ENCODE measurements around the gene PTGFRN.
A peak's percentile ranks its signal among the peaks of the same experiment; 100 is the strongest.

The PTGFRN gene

DNA sequence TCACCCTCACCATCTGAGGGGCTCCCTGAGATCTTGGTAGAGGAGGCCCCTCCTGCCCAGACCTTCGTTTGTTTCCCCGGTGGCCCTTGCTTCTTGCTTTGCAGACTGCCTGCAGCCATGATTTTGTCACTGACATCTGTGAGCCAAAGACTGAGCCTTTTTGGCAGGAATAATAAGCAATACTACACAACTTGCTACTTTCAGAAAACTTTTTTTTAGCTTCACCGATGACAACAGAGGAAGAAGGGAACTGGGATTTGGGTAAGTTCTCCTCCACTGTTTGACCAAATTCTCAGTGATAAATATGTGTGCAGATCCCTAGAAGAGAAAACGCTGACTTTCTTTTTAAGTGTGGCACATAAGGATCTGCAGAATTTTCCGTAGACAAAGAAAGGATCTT is 80.1 kb downstream of the PTGFRN start:
- Mint-ChIP-seq H3K4me3 (no peak overlapping the region), H3K4me1 (no peaks in the 10 kb centered on the region), H3K27ac (no peak overlapping the region), H3K27me3 (peaks cover 4% of the 10 kb centered on the region), H3K36me3 (no peaks in the 10 kb centered on the region), H3K9me3 (peaks cover 3% of the 10 kb centered on the region)
- DNase-seq (ENCODE audit: low spot score in 2 of 2) (no peak), ATAC-seq (ENCODE audit: low read depth) (no peak)

DNA sequence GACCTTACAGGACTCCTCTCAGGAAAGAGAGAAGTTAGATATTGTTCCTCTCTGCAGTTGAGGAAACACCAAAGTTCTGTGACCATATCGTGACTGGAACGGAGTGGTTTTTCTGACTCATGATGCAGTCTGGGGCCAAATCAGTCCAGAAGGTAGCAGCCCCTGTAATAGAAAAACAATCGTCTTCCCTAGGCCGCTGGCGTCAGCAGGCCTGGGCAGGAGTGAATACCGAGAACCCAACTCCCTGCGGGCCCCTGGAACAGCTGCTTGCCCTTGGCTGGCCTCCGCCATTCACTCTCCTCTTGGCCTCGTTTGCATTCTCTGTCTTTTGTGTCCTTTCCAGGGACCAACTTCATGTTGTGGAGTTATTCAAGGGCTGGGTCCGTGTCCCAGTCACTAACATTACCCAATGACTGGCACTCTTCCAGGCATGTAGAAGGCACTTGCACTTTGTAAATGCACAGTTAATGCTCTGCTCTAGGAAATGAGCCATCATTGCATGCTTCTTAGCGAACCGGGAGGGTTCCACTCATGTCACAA is 81.0 kb downstream of the PTGFRN start:
- Mint-ChIP-seq H3K4me3 (no peak overlapping the region), H3K36me3 (no peaks in the 10 kb centered on the region), H3K9me3 (peaks cover 3% of the 10 kb centered on the region), H3K27ac (no peak overlapping the region), H3K27me3 (peaks cover 4% of the 10 kb centered on the region), H3K4me1 (no peaks in the 10 kb centered on the region)
- DNase-seq (ENCODE audit: low spot score in 2 of 2) (no peak), ATAC-seq (ENCODE audit: low read depth) (no peak)

DNA sequence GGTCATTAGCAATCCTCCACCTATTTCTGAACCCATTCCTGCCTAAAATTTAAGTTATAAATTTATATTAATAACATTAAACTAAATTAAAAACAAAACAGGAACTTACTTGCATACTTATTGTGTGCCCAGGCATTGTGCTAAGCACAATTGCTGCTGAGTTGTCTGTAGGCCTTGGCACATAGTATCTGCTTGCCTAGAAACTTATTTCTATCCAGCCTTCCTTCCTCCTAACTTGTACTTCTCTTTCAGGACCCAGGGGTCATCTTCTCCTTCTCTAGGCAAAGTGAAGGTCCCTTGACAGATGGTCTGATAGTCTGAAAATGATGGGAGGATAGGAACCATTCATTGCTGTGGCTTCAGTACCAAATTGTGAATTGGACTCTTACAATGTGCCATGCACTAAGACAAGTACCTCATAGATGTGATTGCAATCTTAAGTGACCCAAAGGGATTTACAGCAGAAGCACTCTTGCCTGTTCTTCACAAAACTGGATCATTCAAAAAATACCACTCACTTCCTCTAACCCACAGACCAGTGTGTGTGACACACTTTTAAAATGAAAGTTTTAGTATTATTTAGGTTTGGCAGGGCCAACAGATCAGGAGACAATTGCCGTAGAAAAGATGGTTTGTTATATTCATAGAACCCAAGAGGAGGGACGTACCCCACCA is 81.6 kb downstream of the PTGFRN start:
- Mint-ChIP-seq H3K4me1 (no peaks in the 10 kb centered on the region), H3K27me3 (peaks cover 4% of the 10 kb centered on the region), H3K36me3 (no peaks in the 10 kb centered on the region), H3K27ac (no peak overlapping the region), H3K9me3 (peaks cover 3% of the 10 kb centered on the region), H3K4me3 (no peak overlapping the region)
- DNase-seq (ENCODE audit: low spot score in 2 of 2) = no peak
- ATAC-seq (ENCODE audit: low read depth) = no peak

DNA sequence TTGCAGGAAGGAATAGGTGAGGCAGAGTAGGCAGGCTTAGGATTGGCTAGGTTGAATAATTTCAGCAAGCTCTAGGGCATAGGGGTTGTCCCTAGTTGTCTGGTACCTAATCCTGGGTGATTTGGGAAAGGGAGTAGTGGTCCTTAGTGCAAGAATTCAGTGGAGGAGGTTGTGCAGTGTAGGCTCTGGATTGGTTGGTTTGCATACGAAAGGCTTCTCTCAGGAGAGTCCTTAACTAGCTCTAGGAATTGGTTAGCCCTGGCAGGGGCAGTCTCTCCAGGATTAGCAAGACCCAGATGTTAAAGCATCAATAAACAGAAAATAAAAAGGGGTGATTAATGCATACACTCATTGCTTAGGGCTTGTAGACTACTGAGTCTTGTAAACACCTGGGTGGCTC is 82.2 kb downstream of the PTGFRN start:
- H3K36me3 Mint-ChIP-seq = no peaks in the 10 kb centered on the region
- H3K9me3 Mint-ChIP-seq = peaks cover 3% of the 10 kb centered on the region
- no peak overlapping the region for H3K4me3 Mint-ChIP-seq
- peaks cover 4% of the 10 kb centered on the region for H3K27me3 Mint-ChIP-seq
- no peak overlapping the region for H3K27ac Mint-ChIP-seq
- DNase-seq (ENCODE audit: low spot score in 2 of 2) (no peak), ATAC-seq (ENCODE audit: low read depth) (no peak)
- no peaks in the 10 kb centered on the region for H3K4me1 Mint-ChIP-seq

DNA sequence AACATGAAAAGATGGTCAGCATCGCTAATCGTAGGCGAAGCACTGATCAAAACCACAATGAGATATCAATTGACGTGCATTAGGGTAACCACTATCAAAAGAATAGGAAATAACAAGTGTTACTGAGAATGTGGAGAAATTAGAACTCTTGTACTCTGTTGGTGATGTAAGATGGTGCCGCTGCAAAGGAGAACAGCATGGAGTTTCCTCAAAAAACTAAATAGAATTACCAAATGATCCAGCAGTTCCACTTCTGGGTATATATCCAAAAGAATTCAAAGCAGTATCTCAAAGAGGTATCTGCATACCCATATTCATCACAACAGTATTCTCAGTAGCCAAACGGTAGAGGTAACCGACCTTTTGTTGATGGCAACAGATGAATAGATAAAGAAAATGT is 83.6 kb downstream of the PTGFRN start:
- Mint-ChIP-seq H3K27me3 (peaks cover 2% of the 10 kb centered on the region), H3K4me1 (no peaks in the 10 kb centered on the region), H3K36me3 (peaks cover 2% of the 10 kb centered on the region), H3K27ac (no peak overlapping the region), H3K4me3 (no peak overlapping the region), H3K9me3 (peaks cover 3% of the 10 kb centered on the region)
- DNase-seq (ENCODE audit: low spot score in 2 of 2) (no peak), ATAC-seq (ENCODE audit: low read depth) (no peak)

DNA sequence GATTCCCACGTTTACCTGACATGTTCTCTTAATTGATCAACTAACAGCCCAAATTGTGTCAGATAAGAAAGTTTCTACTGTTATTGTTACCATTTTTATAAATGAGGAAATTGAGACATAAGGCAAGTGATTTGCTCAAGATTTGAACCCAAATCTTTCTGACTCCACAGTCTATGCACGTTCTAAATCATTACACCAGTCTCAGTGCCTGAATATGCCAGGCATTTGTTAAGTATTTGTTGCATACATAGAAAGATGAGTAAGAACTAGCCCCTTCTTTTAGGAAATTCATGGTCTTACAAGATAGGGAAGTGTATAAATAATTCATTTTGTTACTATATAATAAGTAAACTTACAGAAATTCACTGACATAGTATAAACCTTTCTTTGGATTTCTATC is 84.7 kb downstream of the PTGFRN start:
- Mint-ChIP-seq H3K4me1 (no peaks in the 10 kb centered on the region), H3K36me3 (peaks cover 2% of the 10 kb centered on the region), H3K9me3 (peaks cover 3% of the 10 kb centered on the region), H3K27ac (no peak overlapping the region), H3K27me3 (peaks cover 2% of the 10 kb centered on the region), H3K4me3 (no peak overlapping the region)
- ATAC-seq (ENCODE audit: low read depth) (no peak), DNase-seq (ENCODE audit: low spot score in 2 of 2) (no peak)

DNA sequence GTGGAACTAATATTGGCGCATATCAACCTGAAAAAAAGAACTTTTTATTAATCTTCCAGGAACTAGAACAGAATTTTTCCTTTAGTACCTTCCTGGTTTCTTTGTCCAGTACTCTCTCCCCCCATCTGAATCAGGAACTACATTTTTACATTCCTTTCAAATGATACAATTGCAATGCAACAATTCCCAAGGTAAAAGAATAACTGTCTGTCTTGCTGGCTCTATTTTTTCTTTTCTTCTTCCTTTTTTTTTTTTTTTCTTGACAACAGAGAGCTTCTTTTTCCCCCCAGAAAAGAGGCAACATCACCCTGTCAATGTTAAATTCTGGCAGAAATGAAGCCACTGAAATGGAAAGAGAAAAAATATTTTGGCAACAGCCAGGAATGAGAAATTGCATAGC is 87.3 kb downstream of the PTGFRN start:
- peaks cover 10% of the 10 kb centered on the region for H3K4me1 Mint-ChIP-seq
- H3K27me3 Mint-ChIP-seq = no peaks in the 10 kb centered on the region
- no peak overlapping the region for H3K4me3 Mint-ChIP-seq
- H3K9me3 Mint-ChIP-seq = peaks cover 3% of the 10 kb centered on the region
- ATAC-seq (ENCODE audit: low read depth) (no peak), DNase-seq (ENCODE audit: low spot score in 2 of 2) (no peak)
- H3K27ac Mint-ChIP-seq = no peak overlapping the region
- peaks cover 2% of the 10 kb centered on the region for H3K36me3 Mint-ChIP-seq

DNA sequence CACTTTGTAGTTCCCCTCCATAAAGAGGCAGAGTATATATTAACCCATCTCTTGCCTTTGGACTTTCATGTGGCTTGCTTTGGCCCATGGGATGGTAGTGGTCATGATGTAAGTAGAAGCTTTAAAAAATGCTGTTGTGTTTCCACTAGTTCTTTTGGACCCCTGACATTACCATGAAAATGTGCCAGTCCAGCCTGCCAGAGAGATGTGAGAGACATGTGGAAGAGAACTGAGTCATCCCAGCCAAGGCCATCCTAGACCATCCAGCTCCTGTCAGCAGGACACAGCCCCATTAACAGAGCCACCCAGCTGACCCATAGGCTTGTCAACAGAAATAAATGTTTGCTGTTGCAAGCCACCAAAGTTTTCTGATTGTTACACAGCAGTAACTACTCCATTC is 87.9 kb downstream of the PTGFRN start:
- H3K4me3 Mint-ChIP-seq = no peak overlapping the region
- H3K27me3 Mint-ChIP-seq = no peaks in the 10 kb centered on the region
- no peak for ATAC-seq (ENCODE audit: low read depth)
- H3K36me3 Mint-ChIP-seq = peaks cover 2% of the 10 kb centered on the region
- DNase-seq (ENCODE audit: low spot score in 2 of 2) = no peak
- H3K27ac Mint-ChIP-seq = no peak overlapping the region
- H3K9me3 Mint-ChIP-seq = peaks cover 4% of the 10 kb centered on the region
- peaks cover 14% of the 10 kb centered on the region for H3K4me1 Mint-ChIP-seq

DNA sequence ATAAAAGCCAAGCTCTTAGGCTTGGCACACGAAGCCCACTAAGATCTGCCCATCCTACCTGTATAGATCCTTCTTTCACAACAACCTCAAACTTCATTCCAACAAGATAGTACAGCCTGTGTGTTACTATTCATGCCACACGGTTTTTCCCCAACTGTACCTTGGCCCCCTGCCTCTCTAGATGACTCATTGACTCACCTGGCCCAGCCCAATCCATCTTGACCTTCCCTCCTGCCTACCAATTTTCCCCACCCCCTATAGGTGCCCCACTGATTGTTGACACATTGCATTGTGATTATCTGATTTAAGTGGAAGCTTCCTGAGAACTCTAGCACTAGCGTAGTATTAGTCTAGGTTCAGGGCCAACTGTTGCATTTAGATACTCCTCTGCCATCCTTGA is 89.9 kb downstream of the PTGFRN start:
- Mint-ChIP-seq H3K4me3 (no peak overlapping the region), H3K27ac (no peak overlapping the region), H3K27me3 (no peaks in the 10 kb centered on the region), H3K9me3 (peaks cover 1% of the 10 kb centered on the region), H3K36me3 (peaks cover 2% of the 10 kb centered on the region), H3K4me1 (peaks cover 18% of the 10 kb centered on the region)
- DNase-seq (ENCODE audit: low spot score in 2 of 2) = no peak
- no peak for ATAC-seq (ENCODE audit: low read depth)

DNA sequence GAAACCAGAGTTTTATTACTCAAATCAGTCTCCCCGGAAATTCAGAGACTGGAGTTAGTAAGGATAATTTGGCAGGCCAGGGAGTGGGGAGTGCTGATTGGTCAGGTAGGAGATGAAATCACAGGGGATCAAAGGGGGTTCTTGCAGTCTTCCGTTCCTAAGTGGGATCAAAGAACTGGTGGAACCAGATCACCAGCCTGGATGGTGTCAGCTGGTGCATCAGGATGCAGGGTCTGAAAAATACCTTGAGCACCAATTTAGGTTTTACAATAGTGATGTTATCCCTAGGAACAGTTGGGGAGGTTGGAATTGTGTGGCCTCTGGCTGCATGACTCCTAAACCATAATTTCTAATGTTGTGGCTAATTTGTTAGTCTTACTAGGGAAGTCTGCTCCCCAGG is 90.4 kb downstream of the PTGFRN start:
- H3K4me1 Mint-ChIP-seq = peaks cover 18% of the 10 kb centered on the region
- peaks cover 2% of the 10 kb centered on the region for H3K36me3 Mint-ChIP-seq
- H3K4me3 Mint-ChIP-seq = no peak overlapping the region
- no peaks in the 10 kb centered on the region for H3K27me3 Mint-ChIP-seq
- DNase-seq (ENCODE audit: low spot score in 2 of 2) (no peak), ATAC-seq (ENCODE audit: low read depth) (no peak)
- H3K27ac Mint-ChIP-seq = peak overlapping the region; percentile 64
- H3K9me3 Mint-ChIP-seq = peaks cover 1% of the 10 kb centered on the region

DNA sequence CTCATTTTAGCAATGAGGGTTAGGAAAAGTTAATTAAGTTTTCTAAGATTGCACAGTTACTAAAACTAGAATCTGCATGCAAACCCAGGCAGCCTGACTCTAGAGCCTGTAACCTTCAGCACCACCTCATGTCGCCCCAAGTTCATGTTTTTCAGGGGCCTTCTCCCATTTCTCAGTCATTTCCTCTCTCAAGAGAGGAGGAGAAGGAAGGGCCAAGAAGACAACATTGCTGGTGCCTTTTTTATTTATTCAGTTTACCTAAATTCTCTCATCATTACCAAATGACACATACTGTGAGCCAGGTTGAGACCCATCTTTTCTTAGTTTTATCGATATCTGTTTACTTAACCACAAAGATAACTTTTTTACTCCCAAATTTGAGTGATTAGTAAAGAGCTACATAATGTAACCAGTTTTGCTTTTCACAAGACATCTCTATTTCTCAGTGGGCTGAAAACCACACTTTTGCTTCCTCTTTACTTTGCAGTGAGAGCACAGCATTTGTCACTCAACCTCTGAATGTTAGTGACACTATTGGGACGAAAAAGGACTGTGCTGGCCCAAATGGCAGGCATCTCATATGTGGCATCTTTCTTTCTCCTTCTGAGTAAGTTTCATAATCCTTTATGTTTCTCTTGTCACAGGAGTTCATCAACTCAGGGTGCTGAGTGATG is 91.7 kb downstream of the PTGFRN start, which contains the start of gene CD101:
TSS of gene CD101 (plus strand) at position 507 of the 674 bp plus-strand sequence. CDS start at position 565, 58 bp downstream.
- H3K27me3 Mint-ChIP-seq = no peaks in the 10 kb centered on the region
- H3K36me3 Mint-ChIP-seq = peaks cover 2% of the 10 kb centered on the region
- ATAC-seq (ENCODE audit: low read depth) (peak; percentile 84), DNase-seq (ENCODE audit: low spot score in 2 of 2) (no peak)
- peaks cover 18% of the 10 kb centered on the region for H3K4me1 Mint-ChIP-seq
- H3K27ac Mint-ChIP-seq = peak within 1 kb of the TSS; percentile 76
- H3K4me3 Mint-ChIP-seq = peak within 1 kb of the TSS; percentile 25
- H3K9me3 Mint-ChIP-seq = peaks cover 1% of the 10 kb centered on the region

DNA sequence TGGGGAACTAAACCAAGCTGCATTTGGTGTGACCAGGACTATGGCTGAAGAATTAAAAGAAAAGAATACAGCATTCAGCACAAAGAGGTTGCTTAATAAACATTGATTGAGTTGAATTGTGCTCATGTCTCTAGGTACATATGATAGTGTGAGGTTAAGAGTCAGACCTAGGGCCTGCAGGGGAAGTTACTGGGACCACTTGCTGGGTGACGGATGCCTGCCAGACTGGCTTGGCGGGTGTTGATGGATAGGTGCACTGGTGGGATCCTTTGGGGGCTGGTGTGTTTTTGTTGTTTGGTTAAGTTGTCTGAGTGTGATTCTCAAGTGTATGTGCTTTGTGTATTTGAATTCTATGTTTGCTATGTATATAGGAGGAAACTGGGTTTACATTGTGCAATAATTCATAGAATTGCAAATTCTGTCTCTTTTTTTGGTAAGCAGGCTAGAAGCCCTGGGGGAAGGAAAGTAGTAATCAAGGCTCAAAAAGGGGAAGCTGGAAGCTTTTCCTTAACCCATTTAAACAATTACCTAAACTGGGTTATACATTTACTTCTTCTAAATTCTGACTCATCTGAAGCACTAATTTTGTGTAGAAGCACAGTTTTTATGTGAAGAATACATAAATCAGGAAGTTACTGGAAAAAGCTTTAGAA is 93.6 kb downstream of the PTGFRN start:
- Mint-ChIP-seq H3K36me3 (no peaks in the 10 kb centered on the region), H3K27ac (no peak overlapping the region), H3K4me3 (no peak overlapping the region), H3K9me3 (peaks cover 1% of the 10 kb centered on the region), H3K4me1 (peaks cover 18% of the 10 kb centered on the region), H3K27me3 (no peaks in the 10 kb centered on the region)
- DNase-seq (ENCODE audit: low spot score in 2 of 2) (no peak), ATAC-seq (ENCODE audit: low read depth) (no peak)

DNA sequence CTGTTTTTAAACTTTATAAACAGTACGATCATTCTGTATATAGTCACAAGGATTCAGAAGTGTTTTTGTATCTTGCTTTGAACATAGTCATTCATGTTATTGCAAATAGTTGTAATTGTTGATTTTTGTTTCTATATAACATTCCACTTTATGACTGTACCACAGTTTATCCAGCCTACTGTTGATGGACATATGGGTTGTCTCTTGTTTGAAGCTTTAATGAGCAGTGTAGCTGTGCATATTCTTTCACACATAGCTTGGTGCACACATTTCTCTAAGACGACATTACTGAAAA is 98.0 kb downstream of the PTGFRN start:
- Mint-ChIP-seq H3K27ac (no peak overlapping the region), H3K36me3 (no peaks in the 10 kb centered on the region), H3K27me3 (no peaks in the 10 kb centered on the region), H3K9me3 (no peaks in the 10 kb centered on the region), H3K4me1 (peaks cover 5% of the 10 kb centered on the region), H3K4me3 (no peak overlapping the region)
- DNase-seq (ENCODE audit: low spot score in 2 of 2) (no peak), ATAC-seq (ENCODE audit: low read depth) (no peak)

DNA sequence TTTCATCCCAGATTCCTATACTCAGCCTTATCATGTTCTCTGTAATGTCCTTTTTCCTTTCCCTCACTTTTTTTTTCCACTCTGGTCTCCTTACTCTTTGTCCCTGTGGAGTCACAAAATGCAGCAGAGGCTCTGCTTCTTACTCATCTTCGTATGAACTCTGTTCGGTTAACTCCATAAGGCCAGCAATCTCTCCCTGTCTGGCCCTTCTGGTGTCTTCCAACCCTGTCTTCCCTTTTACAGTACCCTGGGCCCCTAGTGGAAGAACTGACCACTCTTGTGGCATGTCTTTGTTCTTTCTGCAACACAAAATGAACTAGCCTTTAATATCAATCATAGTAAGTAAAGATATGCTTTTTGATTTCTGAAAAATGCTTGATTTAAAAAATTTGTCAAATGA is 98.9 kb downstream of the PTGFRN start:
- Mint-ChIP-seq H3K27me3 (no peaks in the 10 kb centered on the region), H3K36me3 (no peaks in the 10 kb centered on the region), H3K4me3 (no peak overlapping the region), H3K27ac (no peak overlapping the region), H3K4me1 (no peaks in the 10 kb centered on the region), H3K9me3 (no peaks in the 10 kb centered on the region)
- DNase-seq (ENCODE audit: low spot score in 2 of 2) (no peak), ATAC-seq (ENCODE audit: low read depth) (no peak)
